Measurements from ENCODE around the gene FUT8.

- no peak for TF ChIP-seq CTCF (IDR thresholded peaks at IDR 0.05 in 4 of 5, conservative IDR thresholded peaks at IDR 0.05 in 1 of 5)
- TF ChIP-seq POLR2A (IDR thresholded peaks at IDR 0.05): no peak
Measured at GRCh38 chr14:65483647-65484046, 71.1 kb downstream of the FUT8 start.

Data from gastrocnemius medialis (tissue), 4 donors.